CD1c-positive myeloid dendritic cell (primary cell): ENCODE results near the gene ELMO1.

Experiments used
- DNase-seq: peaks from one replicate; pipeline ENCODE4 v3.0.0-alpha.2; 2016; ENCODE audit errors: extremely low spot score

The ELMO1 gene

GRCh38 chr7:37448636-37449361 lies at the start of gene ELMO1:
TSS of gene ELMO1 (minus strand) at chr7:37448864. CDS start at chr7:37342690, 106,174 bp downstream.
- peak; percentile 95 for DNase-seq

- DNase-seq, result no peak
These were observed 48.9 kb upstream of the ELMO1 start for GRCh38 chr7:37497576-37497975.

GRCh38 chr7:37495574-37496184 lies 47.0 kb upstream of the ELMO1 start:
- peak; percentile 65 for DNase-seq

- peak; percentile 36 for DNase-seq
These were observed 46.3 kb upstream of the ELMO1 start for GRCh38 chr7:37494926-37495325.

- DNase-seq, result no peak
These were observed 45.1 kb upstream of the ELMO1 start for GRCh38 chr7:37493810-37494209.

- DNase-seq, result no peak
These were observed 44.5 kb upstream of the ELMO1 start for GRCh38 chr7:37493123-37493522.

GRCh38 chr7:37491919-37492694 lies 43.4 kb upstream of the ELMO1 start:
- no peak for DNase-seq

GRCh38 chr7:37489703-37490102 lies 41.0 kb upstream of the ELMO1 start:
- no peak for DNase-seq

- peak; percentile 39 for DNase-seq
These were observed 39.6 kb upstream of the ELMO1 start for GRCh38 chr7:37488163-37488764.

GRCh38 chr7:37484426-37485073 lies 35.9 kb upstream of the ELMO1 start:
- DNase-seq, result no peak

GRCh38 chr7:37483627-37484026 lies 35.0 kb upstream of the ELMO1 start:
- no peak for DNase-seq

GRCh38 chr7:37482953-37483352 lies 34.3 kb upstream of the ELMO1 start:
- no peak for DNase-seq

GRCh38 chr7:37482505-37482904 lies 33.8 kb upstream of the ELMO1 start:
- no peak for DNase-seq

- no peak for DNase-seq
These were observed 33.1 kb upstream of the ELMO1 start for GRCh38 chr7:37481722-37482288.

- no peak for DNase-seq
These were observed 32.5 kb upstream of the ELMO1 start for GRCh38 chr7:37481154-37481553.

- peak; percentile 76 for DNase-seq
These were observed 31.7 kb upstream of the ELMO1 start for GRCh38 chr7:37480041-37481031.

GRCh38 chr7:37476881-37477450 lies 28.3 kb upstream of the ELMO1 start:
- no peak for DNase-seq

GRCh38 chr7:37476428-37476827 lies 27.8 kb upstream of the ELMO1 start:
- DNase-seq, result no peak

GRCh38 chr7:37475646-37476045 lies 27.0 kb upstream of the ELMO1 start:
- no peak for DNase-seq

- no peak for DNase-seq
These were observed 23.0 kb upstream of the ELMO1 start for GRCh38 chr7:37471619-37472018.
